Caco-2 (cell line): Measurements from ENCODE around the gene UBN1. TPM values are rescaled to one million over a fixed set of nuclear protein-coding genes. Genes with fewer than 3 reads are reported as not detected.

Experiments used
- BruUV-seq: library from RNA; stranded (reverse); fragments of 400-500 nt; replicated peaks from 2 replicates; lab custom pipeline; 2021; lab: Mats Ljungman, UMichigan
- CTCF ChIA-PET: fragments of 300-600 bp; sonication (Branson Sonifier 250); formaldehyde crosslinking; loops from one replicate; lab custom pipeline; 2022; ENCODE audit warnings: antibody characterized with exemption; lab: Charles Lee
- POLR2A ChIA-PET: fragments of 300-600 bp; sonication (Branson Sonifier 250); formaldehyde crosslinking; loops from one replicate; lab custom pipeline; 2022; ENCODE audit warnings: antibody characterized with exemption; lab: Charles Lee
- DNase-seq, 2 experiments: peaks; one replicate each; pipeline versions ENCODE4 v3.0.0 to v3.0.0-alpha.2; 2020 to 2022
- H3K27me3 ChIP-seq: replicated peaks from 2 replicates; pipeline ENCODE4 v1.6.0; 2011; ENCODE audit warnings: low read length; ENCODE audit not compliant: control insufficient read depth, insufficient read depth
- H3K36me3 ChIP-seq: 2 replicates; pipeline ENCODE4 v1.5.1; 2011; ENCODE audit warnings: low read length; ENCODE audit not compliant: control insufficient read depth, insufficient read depth
- H3K4me1 ChIP-seq: fragments of 250-450 bp; sonication (Bioruptor Pico); 2 replicates; pipeline ENCODE4 v1.5.1; 2020; ENCODE audit warnings: mild to moderate bottlenecking
- H3K4me3 ChIP-seq: 2 replicates; pipeline ENCODE4 v1.5.1; 2011; ENCODE audit warnings: low read depth, mild to moderate bottlenecking, control low read depth, low read length
- H3K9me3 ChIP-seq: fragments of 250-450 bp; sonication (Bioruptor Pico); 2 replicates; pipeline ENCODE4 v1.5.1; 2020; ENCODE audit warnings: mild to moderate bottlenecking, moderate library complexity
- H3K27ac Mint-ChIP-seq: one replicate; pipeline ENCODE4 v1.8.0; 2022; ENCODE audit warnings: mixed read lengths; ENCODE audit not compliant: unreplicated experiment
- H3K27me3 Mint-ChIP-seq: one replicate; pipeline ENCODE4 v1.8.0; 2022; ENCODE audit warnings: mixed read lengths; ENCODE audit not compliant: insufficient read depth, unreplicated experiment
- H3K36me3 Mint-ChIP-seq: one replicate; pipeline ENCODE4 v1.8.0; 2022; ENCODE audit warnings: mild to moderate bottlenecking, mixed read lengths; ENCODE audit not compliant: insufficient read depth, unreplicated experiment
- H3K4me1 Mint-ChIP-seq: one replicate; pipeline ENCODE4 v1.8.0; 2022; ENCODE audit warnings: low read depth, mixed read lengths; ENCODE audit not compliant: unreplicated experiment
- H3K4me3 Mint-ChIP-seq: one replicate; pipeline ENCODE4 v1.8.0; 2022; ENCODE audit warnings: mild to moderate bottlenecking, moderate library complexity, mixed read lengths; ENCODE audit not compliant: unreplicated experiment
- H3K9me3 Mint-ChIP-seq: one replicate; pipeline ENCODE4 v1.8.0; 2022; ENCODE audit warnings: mixed read lengths; ENCODE audit not compliant: unreplicated experiment
- CTCF ChIP-seq, 2 experiments: fragments of 200-600 bp in 1 of 2; IDR thresholded peaks; 1 replicate in 1 of 2; 2 replicates in 1 of 2; pipeline versions ENCODE4 v1.5.1 to v1.8.0; 2011 to 2022; ENCODE audit warnings: antibody characterized with exemption in 1 of 2, control low read depth in 1 of 2, inconsistent platforms in 1 of 2, low read depth in 1 of 2, low read length in 1 of 2, mild to moderate bottlenecking in 1 of 2, moderate library complexity in 1 of 2; ENCODE audit not compliant: insufficient read depth in 1 of 2, severe bottlenecking in 1 of 2, unreplicated experiment in 1 of 2
- intact Hi-C: fragments of 100-400 bp; cut with micrococcal nuclease; formaldehyde crosslinking; loops from one replicate; pipeline ENCODE4 v1.10.0; 2022; ENCODE audit not compliant: unreplicated experiment
- total RNA-seq: library from RNA; stranded (reverse); gene quantifications from 2 replicates; pipeline ENCODE4 v1.2.3, GENCODE V29; 2022

UBN1 gene
- total RNA-seq, 1 experiment from 2014 or later = 31.5 TPM

- CTCF ChIA-PET = no interaction called here
- POLR2A ChIA-PET = interaction anchor here (1.0 kb wide), 1 partner anchor 11 kb away, joined by 3 read pairs; no protein-coding TSS in a partner anchor
- Mint-ChIP-seq H3K9me3 (peaks cover 9% of the 10 kb centered on the region), H3K4me3 (peak overlapping the region; percentile 65), H3K36me3 (peaks cover 48% of the 10 kb centered on the region), H3K27me3 (no peaks in the 10 kb centered on the region), H3K27ac (peak overlapping the region; percentile 98), H3K4me1 (peaks cover 26% of the 10 kb centered on the region)
- no TSS peak for BruUV-seq
- Histone ChIP-seq H3K36me3 (peaks cover 2% of the 10 kb centered on the region; the same call in 1 of the 2 replicates), H3K4me3 (no peak overlapping the region), H3K4me1 (peaks cover 37% of the 10 kb centered on the region), H3K27me3 (no peaks in the 10 kb centered on the region), H3K9me3 (peaks cover 16% of the 10 kb centered on the region; the same call in 1 of the 2 replicates)
- TF ChIP-seq CTCF (IDR thresholded peaks at IDR 0.05; ENCODE audit: insufficient read depth in 1 of 2, low read depth in 1 of 2, low read length in 1 of 2, severe bottlenecking in 1 of 2, unreplicated experiment in 1 of 2) = peak in 1 of 2 experiments; percentile 64
- intact Hi-C loops = loop anchor here (1.0 kb wide), 1 partner anchor 12 kb away; no protein-coding TSS in a partner anchor
- DNase-seq = peak; percentile 91 to 95
These were observed 77.5 kb downstream of the UBN1 start for GRCh38 chr16:4924593-4925292.

- Mint-ChIP-seq H3K4me1 (peaks cover 21% of the 10 kb centered on the region), H3K36me3 (peaks cover 53% of the 10 kb centered on the region), H3K27me3 (no peaks in the 10 kb centered on the region), H3K27ac (peak overlapping the region; percentile 98), H3K4me3 (peak overlapping the region; percentile 65), H3K9me3 (peaks cover 9% of the 10 kb centered on the region)
- Histone ChIP-seq H3K9me3 (peaks cover 16% of the 10 kb centered on the region; the same call in 1 of the 2 replicates), H3K36me3 (peaks cover 2% of the 10 kb centered on the region; the same call in 1 of the 2 replicates), H3K4me3 (no peak overlapping the region), H3K27me3 (no peaks in the 10 kb centered on the region), H3K4me1 (peaks cover 35% of the 10 kb centered on the region)
- ChIA-PET CTCF (no interaction called here), POLR2A (interaction anchor here (1.0 kb wide), 1 partner anchor 11 kb away, joined by 3 read pairs; no protein-coding TSS in a partner anchor)
- intact Hi-C loops = loop anchor here (1.0 kb wide), 1 partner anchor 11 kb away; no protein-coding TSS in a partner anchor
- BruUV-seq = TSS peak; percentile 87
- no peak for TF ChIP-seq CTCF (IDR thresholded peaks at IDR 0.05; ENCODE audit: insufficient read depth in 1 of 2, low read depth in 1 of 2, low read length in 1 of 2, severe bottlenecking in 1 of 2, unreplicated experiment in 1 of 2)
- no peak for DNase-seq
These were observed 78.0 kb downstream of the UBN1 start for GRCh38 chr16:4925293-4925607.

- Mint-ChIP-seq H3K27ac (peak overlapping the region; percentile 98), H3K4me3 (peak overlapping the region; percentile 65), H3K9me3 (peaks cover 9% of the 10 kb centered on the region), H3K36me3 (peaks cover 59% of the 10 kb centered on the region), H3K27me3 (no peaks in the 10 kb centered on the region), H3K4me1 (peaks cover 19% of the 10 kb centered on the region)
- ChIA-PET POLR2A (no interaction called here), CTCF (no interaction called here)
- Histone ChIP-seq H3K4me1 (peaks cover 35% of the 10 kb centered on the region), H3K9me3 (peaks cover 16% of the 10 kb centered on the region; the same call in 1 of the 2 replicates), H3K27me3 (no peaks in the 10 kb centered on the region), H3K36me3 (peaks cover 2% of the 10 kb centered on the region; the same call in 1 of the 2 replicates), H3K4me3 (no peak overlapping the region)
- no TSS peak for BruUV-seq
- intact Hi-C loops = loop anchor here (1.0 kb wide), 1 partner anchor 11 kb away; no protein-coding TSS in a partner anchor
- DNase-seq = no peak
- TF ChIP-seq CTCF (IDR thresholded peaks at IDR 0.05; ENCODE audit: insufficient read depth in 1 of 2, low read depth in 1 of 2, low read length in 1 of 2, severe bottlenecking in 1 of 2, unreplicated experiment in 1 of 2) = no peak
These were observed 78.5 kb downstream of the UBN1 start for GRCh38 chr16:4925791-4926190.
